K562 (cell line): Measurements from ENCODE around the gene TARP.
A peak's percentile ranks its signal among the peaks of the same experiment; 100 is the strongest.

Experiments
- BHLHE40 ChIP-seq: IDR thresholded peaks from 2 replicates; pipeline ENCODE4 v1.6.1; 2011; ENCODE audit warnings: low read length, improper control_type of control experiment
- DMBX1 ChIP-seq: fragments of 250-450 bp; sonication (Bioruptor Pico); IDR thresholded peaks from 2 replicates; pipeline ENCODE4 v1.8.0; 2022; ENCODE audit warnings: inconsistent platforms, mild to moderate bottlenecking, moderate library complexity, borderline replicate concordance
- NCOA2 ChIP-seq, 2 experiments: fragments of 450-650 bp; IDR thresholded peaks; 2 replicates each; pipeline ENCODE4 v1.6.1; 2018; ENCODE audit warnings: mild to moderate bottlenecking in 2 of 2, moderate library complexity in 1 of 2; ENCODE audit not compliant: partially characterized antibody in 2 of 2
- TF ChIP-seq, protein P1 (sequence below): fragments of 250-450 bp; sonication (Bioruptor Pico); IDR thresholded peaks from 2 replicates; pipeline ENCODE4 v1.5.0; 2021; ENCODE audit warnings: mild to moderate bottlenecking, moderate library complexity
- TF ChIP-seq, protein P2 (sequence below): IDR thresholded peaks from 2 replicates; pipeline ENCODE4 v1.6.1; 2011; ENCODE audit warnings: borderline replicate concordance, low read depth, mild to moderate bottlenecking, moderate library complexity, low read length; ENCODE audit not compliant: insufficient read depth, poor library complexity, severe bottlenecking
- TF ChIP-seq, protein P3 (sequence below), 3 experiments: IDR thresholded peaks in 2 of 3; conservative IDR thresholded peaks in 1 of 3; 2 replicates each; pipeline ENCODE4 v1.5.1; 2011 to 2012; ENCODE audit warnings: low read length in 3 of 3, mild to moderate bottlenecking in 3 of 3, control low read depth in 2 of 3, improper control_type of control experiment in 1 of 3, inconsistent platforms in 1 of 3, low read depth in 1 of 3, mixed read lengths in 1 of 3, moderate library complexity in 1 of 3; ENCODE audit not compliant: insufficient read depth in 2 of 3
- TF ChIP-seq, protein P4 (sequence below): fragments of 450-650 bp; IDR thresholded peaks from 2 replicates; pipeline ENCODE4 v1.6.1; 2016; ENCODE audit warnings: mild to moderate bottlenecking, moderate library complexity

TARP gene

GRCh38 chr7:38291117-38291647, 17.7 kb upstream of the TARP start (continued):
- TF ChIP-seq, protein P1, sequence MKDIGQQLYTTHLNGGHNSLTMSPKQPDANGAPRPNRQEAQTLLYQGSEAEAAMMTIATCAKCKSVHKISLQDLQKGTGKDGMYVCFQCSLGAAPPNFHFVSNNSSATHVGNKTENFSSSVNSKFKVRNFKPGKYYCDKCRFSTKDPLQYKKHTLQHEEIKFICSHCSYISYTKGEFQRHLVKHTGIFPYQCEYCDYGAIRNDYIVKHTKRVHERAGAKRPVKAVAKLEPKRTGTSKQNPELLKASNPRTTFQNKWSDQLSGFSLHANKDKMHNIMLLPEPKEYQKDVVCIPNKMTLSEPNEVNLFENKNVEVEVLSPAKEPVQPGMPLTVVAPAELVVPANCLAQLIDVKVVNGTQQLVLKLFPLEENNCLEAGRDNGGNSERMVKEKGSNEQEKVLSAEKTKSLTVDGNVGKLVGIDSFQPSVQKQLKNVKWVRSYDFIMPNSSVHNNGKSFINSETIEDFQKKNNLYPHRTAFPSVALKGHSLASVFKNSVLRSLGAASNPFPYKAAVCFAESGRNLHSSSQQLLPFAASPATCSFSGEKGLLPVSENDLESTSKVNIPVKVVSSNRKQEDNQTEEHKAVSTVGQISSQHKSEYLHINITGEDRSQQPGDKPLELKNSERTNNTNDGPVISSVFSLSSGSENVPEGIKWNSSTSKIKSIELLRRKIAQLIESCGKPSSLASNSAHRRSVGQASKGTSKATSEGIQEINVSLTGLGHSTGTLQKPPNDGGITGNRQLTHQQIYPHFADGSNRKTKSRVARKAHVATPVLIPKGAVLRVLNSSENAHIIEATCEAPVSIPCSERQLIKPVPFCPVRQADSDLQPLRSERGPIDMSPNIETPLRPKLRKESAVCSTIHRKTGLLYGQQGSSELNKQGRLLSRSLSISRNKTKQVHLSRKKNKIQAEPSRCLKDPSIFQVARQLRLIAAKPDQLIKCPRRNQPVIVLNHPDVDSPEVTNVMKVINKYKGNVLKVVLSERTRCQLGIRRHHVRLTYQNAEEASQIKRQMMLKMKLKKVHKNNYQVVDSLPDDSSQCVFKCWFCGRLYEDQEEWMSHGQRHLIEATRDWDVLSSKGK (CRISPR knock-in tag) = no peak
- TF ChIP-seq, protein P2, sequence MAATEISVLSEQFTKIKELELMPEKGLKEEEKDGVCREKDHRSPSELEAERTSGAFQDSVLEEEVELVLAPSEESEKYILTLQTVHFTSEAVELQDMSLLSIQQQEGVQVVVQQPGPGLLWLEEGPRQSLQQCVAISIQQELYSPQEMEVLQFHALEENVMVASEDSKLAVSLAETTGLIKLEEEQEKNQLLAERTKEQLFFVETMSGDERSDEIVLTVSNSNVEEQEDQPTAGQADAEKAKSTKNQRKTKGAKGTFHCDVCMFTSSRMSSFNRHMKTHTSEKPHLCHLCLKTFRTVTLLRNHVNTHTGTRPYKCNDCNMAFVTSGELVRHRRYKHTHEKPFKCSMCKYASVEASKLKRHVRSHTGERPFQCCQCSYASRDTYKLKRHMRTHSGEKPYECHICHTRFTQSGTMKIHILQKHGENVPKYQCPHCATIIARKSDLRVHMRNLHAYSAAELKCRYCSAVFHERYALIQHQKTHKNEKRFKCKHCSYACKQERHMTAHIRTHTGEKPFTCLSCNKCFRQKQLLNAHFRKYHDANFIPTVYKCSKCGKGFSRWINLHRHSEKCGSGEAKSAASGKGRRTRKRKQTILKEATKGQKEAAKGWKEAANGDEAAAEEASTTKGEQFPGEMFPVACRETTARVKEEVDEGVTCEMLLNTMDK = peak; percentile 80
- TF ChIP-seq BHLHE40 (peak; percentile 85), NCOA2 (IDR thresholded peaks at IDR 0.05; ENCODE audit: partially characterized antibody in 2 of 2) (no peak), DMBX1 (CRISPR knock-in tag) (no peak)
- TF ChIP-seq, protein P3, sequence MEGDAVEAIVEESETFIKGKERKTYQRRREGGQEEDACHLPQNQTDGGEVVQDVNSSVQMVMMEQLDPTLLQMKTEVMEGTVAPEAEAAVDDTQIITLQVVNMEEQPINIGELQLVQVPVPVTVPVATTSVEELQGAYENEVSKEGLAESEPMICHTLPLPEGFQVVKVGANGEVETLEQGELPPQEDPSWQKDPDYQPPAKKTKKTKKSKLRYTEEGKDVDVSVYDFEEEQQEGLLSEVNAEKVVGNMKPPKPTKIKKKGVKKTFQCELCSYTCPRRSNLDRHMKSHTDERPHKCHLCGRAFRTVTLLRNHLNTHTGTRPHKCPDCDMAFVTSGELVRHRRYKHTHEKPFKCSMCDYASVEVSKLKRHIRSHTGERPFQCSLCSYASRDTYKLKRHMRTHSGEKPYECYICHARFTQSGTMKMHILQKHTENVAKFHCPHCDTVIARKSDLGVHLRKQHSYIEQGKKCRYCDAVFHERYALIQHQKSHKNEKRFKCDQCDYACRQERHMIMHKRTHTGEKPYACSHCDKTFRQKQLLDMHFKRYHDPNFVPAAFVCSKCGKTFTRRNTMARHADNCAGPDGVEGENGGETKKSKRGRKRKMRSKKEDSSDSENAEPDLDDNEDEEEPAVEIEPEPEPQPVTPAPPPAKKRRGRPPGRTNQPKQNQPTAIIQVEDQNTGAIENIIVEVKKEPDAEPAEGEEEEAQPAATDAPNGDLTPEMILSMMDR (IDR thresholded peaks at IDR 0.05 in 2 of 3, conservative IDR thresholded peaks at IDR 0.05 in 1 of 3; ENCODE audit: insufficient read depth in 2 of 3, low read depth in 1 of 3, low read length in 3 of 3) = peak; percentile 45 to 63 (median 53)
- TF ChIP-seq, protein P4, sequence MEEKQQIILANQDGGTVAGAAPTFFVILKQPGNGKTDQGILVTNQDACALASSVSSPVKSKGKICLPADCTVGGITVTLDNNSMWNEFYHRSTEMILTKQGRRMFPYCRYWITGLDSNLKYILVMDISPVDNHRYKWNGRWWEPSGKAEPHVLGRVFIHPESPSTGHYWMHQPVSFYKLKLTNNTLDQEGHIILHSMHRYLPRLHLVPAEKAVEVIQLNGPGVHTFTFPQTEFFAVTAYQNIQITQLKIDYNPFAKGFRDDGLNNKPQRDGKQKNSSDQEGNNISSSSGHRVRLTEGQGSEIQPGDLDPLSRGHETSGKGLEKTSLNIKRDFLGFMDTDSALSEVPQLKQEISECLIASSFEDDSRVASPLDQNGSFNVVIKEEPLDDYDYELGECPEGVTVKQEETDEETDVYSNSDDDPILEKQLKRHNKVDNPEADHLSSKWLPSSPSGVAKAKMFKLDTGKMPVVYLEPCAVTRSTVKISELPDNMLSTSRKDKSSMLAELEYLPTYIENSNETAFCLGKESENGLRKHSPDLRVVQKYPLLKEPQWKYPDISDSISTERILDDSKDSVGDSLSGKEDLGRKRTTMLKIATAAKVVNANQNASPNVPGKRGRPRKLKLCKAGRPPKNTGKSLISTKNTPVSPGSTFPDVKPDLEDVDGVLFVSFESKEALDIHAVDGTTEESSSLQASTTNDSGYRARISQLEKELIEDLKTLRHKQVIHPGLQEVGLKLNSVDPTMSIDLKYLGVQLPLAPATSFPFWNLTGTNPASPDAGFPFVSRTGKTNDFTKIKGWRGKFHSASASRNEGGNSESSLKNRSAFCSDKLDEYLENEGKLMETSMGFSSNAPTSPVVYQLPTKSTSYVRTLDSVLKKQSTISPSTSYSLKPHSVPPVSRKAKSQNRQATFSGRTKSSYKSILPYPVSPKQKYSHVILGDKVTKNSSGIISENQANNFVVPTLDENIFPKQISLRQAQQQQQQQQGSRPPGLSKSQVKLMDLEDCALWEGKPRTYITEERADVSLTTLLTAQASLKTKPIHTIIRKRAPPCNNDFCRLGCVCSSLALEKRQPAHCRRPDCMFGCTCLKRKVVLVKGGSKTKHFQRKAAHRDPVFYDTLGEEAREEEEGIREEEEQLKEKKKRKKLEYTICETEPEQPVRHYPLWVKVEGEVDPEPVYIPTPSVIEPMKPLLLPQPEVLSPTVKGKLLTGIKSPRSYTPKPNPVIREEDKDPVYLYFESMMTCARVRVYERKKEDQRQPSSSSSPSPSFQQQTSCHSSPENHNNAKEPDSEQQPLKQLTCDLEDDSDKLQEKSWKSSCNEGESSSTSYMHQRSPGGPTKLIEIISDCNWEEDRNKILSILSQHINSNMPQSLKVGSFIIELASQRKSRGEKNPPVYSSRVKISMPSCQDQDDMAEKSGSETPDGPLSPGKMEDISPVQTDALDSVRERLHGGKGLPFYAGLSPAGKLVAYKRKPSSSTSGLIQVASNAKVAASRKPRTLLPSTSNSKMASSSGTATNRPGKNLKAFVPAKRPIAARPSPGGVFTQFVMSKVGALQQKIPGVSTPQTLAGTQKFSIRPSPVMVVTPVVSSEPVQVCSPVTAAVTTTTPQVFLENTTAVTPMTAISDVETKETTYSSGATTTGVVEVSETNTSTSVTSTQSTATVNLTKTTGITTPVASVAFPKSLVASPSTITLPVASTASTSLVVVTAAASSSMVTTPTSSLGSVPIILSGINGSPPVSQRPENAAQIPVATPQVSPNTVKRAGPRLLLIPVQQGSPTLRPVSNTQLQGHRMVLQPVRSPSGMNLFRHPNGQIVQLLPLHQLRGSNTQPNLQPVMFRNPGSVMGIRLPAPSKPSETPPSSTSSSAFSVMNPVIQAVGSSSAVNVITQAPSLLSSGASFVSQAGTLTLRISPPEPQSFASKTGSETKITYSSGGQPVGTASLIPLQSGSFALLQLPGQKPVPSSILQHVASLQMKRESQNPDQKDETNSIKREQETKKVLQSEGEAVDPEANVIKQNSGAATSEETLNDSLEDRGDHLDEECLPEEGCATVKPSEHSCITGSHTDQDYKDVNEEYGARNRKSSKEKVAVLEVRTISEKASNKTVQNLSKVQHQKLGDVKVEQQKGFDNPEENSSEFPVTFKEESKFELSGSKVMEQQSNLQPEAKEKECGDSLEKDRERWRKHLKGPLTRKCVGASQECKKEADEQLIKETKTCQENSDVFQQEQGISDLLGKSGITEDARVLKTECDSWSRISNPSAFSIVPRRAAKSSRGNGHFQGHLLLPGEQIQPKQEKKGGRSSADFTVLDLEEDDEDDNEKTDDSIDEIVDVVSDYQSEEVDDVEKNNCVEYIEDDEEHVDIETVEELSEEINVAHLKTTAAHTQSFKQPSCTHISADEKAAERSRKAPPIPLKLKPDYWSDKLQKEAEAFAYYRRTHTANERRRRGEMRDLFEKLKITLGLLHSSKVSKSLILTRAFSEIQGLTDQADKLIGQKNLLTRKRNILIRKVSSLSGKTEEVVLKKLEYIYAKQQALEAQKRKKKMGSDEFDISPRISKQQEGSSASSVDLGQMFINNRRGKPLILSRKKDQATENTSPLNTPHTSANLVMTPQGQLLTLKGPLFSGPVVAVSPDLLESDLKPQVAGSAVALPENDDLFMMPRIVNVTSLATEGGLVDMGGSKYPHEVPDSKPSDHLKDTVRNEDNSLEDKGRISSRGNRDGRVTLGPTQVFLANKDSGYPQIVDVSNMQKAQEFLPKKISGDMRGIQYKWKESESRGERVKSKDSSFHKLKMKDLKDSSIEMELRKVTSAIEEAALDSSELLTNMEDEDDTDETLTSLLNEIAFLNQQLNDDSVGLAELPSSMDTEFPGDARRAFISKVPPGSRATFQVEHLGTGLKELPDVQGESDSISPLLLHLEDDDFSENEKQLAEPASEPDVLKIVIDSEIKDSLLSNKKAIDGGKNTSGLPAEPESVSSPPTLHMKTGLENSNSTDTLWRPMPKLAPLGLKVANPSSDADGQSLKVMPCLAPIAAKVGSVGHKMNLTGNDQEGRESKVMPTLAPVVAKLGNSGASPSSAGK = peak; percentile 20; the same call in 1 of the 2 replicates
